Gastrocnemius medialis (tissue), 4 donors: ENCODE results near the gene SMYD3.

ENCODE experiments used
- CTCF ChIP-seq, 5 experiments: fragments of 450-650 bp in 3 of 5; fragments of 200-600 bp in 2 of 5; sonication (generic) in 2 of 5; IDR thresholded peaks in 4 of 5; conservative IDR thresholded peaks in 1 of 5; 1 replicate in 4 of 5; 2 replicates in 1 of 5; pipeline ENCODE4 v1.5.1; 2016 to 2019; ENCODE audit warnings: antibody characterized with exemption in 5 of 5, mild to moderate bottlenecking in 3 of 5, moderate library complexity in 3 of 5
- POLR2A ChIP-seq, 2 donors: fragments of 450-650 bp; IDR thresholded peaks; one replicate each; pipeline ENCODE4 v1.6.1; 2017; ENCODE audit warnings: antibody characterized with exemption in 2 of 2, mild to moderate bottlenecking in 2 of 2, moderate library complexity in 2 of 2

- TF ChIP-seq CTCF (IDR thresholded peaks at IDR 0.05 in 4 of 5, conservative IDR thresholded peaks at IDR 0.05 in 1 of 5) = no peak
- no peak for TF ChIP-seq POLR2A (IDR thresholded peaks at IDR 0.05)
Observed at GRCh38 chr1:245983294-245983967, 523.6 kb downstream of the SMYD3 start.
